Fibroblast of skin of abdomen (primary cell): ENCODE measurements around the gene CCDC92.
A peak's percentile ranks its signal among the peaks of the same experiment; 100 is the strongest.

Experiments
- DNase-seq: peaks from one replicate; pipeline ENCODE4 v3.0.0-alpha.2; 2013

Gene CCDC92

DNA sequence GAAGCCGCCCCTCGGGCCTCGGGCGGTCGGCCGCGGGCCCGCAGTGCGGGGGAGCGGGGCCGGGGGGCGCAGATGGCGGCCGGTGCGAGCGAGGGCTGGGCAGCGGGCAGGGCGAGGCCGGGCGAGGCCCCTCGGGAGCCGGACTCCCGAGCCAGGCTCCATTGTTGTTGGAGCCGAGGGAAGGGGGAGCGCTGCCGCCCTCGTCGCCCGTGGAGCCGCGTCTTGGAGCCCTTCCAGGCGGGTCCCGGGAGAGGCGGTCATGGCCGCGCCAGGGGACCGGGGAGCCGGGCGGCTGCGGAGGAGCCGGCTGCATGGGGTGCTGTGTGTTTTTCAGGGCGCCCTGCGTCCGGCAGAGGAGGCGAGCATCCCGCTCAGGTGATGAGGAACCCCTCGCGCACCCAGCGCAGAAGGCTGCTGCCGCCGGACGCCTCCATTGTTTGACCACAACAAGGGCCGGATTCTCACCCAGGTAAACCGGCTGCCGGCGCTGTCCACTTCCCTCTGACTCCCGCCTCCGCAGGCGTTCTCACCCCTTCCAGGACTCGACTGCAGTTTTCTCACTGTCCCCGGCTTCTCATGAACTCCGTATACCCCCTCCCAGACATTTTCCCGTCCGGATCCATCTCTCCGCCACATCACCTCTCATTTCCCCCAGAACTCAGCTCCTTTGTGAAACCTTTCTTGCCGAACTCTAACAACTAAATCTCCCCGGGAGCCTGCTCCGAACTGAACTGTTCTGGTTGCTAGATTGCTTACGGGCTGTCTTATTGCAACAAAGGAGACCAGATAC lies 1.1 kb upstream of the CCDC92 start:
- no peak for DNase-seq

DNA sequence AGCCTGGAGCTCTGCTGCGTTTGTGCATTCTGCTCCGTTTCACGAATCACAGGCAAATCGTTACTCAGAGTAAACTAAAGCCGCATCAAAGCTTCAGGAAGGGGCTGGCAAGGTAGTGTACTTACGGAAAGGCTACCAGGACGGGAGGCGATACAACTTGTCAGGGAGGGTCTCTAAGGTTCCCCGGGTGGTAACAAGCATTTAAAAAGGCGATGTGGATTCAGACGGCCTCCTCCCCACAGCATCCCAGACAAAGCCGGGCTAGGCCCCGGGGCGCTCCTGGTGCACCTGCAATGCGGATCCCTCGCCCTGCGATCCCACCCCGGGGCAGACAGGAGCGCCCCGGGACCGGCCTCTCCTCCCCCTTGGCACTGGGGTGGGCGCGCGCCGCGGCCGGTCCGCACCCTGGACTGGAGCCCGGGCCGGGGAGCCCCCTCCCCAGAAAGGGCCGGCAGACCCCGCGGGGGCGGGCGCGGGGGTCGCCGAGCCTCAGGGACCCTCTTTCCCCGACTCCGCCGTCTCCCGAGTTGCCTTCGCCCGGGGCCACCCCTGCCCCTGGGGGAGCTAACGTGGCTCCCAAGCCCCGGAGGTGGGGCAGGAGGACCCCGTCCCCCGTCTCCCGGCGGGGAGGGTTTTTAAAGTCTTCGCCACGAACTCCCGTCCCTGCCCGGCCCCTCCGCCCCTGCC lies 718 bp downstream of the CCDC92 start:
- no peak for DNase-seq

DNA sequence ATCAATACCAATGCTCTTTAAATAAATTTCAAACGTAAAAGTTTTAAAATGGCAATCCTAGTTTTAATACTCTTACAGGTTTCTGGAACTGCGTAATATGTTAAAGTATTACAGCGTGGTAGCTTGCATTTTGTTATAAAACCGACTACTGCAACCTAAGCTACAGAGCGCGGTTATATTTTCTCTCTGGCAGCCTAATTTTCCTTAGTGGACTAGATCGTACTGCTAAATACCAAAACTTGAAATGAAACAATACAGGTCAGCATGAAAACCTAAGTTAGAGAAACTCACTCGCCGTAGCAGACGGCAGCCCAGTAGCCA lies 1.2 kb downstream of the CCDC92 start:
- DNase-seq: peak; percentile 19

DNA sequence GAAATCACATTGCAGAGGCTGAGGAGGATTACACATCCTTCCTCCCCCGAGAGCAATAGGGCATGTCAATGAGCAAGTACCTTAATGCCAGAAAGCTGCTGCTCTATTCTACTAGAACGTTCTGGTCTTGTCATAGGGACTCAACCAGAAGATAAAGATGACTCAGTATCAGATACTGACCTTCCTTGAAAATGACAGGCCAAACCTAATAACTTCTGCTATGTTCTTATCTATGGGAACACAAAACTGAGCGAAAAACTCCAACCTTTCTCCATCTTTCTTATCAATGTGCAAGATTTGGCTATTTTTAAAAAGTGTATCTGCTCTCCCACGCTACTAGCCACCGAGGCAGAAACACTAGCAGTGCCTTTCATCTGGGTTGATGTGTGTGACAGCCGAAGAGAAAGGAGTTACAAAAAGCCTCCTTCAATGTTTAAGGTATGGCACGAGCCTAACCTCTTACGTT lies 5.5 kb downstream of the CCDC92 start:
- no peak for DNase-seq

DNA sequence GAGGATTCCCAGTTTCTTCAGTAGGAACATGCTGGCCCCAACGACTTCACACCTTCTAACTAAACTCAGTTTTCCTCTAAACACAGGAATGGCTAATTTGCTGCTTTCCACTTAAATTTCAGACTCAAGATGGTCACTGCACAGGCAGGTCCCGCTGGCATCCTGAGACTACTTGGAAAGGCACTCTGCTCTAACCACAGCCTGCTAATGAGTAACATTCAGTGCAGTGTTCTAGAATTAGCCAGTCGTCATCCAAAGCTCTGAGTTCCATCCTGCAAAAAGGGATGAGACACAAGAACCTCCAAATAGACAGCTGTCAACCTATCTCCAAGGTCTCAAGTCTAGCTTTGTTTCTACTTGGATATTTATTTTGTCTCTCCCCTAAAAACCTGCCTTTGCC lies 6.0 kb downstream of the CCDC92 start:
- DNase-seq: peak; percentile 75

DNA sequence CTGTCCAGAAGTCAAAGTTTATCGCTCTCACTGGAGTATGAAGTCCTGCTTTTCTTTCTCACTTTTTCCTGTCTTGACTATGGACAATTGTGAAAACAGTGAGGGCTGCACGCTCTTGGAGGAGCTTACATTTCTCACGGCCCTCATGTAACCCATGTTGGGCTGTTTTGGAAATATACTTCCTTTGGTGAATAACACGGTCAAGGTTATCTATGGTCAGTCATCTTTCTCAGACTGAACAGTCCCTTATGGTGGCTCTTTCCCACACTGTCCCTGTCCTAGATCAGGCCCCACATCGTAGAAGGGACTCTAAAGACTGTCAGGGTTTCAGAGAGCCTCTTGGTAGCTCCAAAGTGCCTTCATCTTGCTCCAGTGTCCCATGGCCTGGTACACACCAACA lies 7.2 kb downstream of the CCDC92 start:
- DNase-seq: no peak

DNA sequence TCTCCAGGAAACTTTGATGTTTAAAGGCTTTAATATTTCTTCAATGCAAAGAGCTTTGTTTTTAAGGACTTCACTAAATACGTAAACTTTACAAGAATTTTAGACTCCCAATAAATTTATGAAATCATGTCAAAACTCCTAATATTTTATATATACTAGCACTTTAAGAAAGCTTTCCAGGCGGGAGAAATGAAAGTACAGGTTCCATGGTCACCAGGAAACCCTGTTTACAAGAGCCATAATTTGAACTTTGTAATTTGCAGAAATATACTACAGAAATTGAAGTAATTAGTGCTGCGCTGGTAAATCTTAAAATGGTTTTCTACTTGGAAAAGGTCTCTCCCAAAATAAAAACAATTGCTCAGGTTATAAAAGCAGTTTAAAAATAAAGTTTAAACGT lies 8.8 kb downstream of the CCDC92 start:
- DNase-seq: no peak

DNA sequence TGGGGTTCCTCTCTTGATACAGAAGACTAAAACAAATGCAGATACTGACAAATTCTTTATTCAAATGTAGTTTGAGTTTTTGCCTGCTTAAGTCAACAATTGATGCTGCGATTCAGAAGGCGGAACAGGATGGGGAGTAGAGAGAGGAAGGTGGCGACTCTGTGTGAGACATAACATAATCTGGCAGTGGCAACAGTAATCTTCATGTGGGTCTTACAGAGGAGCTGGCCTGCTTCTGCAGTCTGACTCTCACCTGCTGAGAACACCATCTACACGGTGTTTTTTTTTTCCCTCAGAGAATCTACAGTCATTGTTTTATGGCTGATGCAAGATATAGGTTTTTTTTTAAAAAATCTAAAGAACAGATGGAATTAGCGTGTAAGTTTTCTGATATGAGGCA lies 10.1 kb downstream of the CCDC92 start:
- DNase-seq: no peak

DNA sequence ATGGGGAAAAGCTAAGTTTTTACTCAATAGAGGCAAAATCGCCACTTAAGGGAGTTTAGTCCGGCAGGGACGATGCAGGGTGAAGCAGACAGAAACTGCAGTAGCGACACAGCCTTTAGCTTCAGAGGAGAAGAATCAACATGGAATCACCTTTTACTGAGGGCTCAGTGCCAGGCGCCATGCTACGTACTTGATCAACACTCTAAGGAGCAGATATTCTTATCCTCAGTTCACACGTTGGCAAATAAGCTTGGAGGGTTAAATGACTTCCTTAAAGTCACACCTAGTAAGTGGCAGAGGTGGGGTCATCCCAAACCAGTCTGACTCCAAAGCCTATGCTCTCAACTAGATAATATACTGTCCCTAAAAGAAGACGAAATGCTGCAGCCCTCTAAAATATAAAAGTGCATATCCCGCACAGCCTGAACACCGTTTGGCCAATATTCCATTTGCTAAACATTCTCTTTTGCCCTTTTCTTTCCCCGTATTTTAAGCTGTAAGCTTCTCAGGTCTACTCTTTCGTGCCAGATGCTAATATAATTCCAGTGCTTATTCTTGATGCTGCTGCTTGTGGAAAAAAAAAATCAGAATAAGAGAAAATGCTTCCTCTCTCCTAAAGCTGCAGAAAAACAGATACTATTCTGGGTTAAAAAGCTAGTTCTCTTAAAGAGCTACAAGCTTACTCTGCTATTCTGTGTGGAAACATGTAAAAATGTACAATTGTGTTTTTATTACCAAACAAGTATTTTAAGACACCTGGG lies 10.9 kb downstream of the CCDC92 start:
- no peak for DNase-seq

DNA sequence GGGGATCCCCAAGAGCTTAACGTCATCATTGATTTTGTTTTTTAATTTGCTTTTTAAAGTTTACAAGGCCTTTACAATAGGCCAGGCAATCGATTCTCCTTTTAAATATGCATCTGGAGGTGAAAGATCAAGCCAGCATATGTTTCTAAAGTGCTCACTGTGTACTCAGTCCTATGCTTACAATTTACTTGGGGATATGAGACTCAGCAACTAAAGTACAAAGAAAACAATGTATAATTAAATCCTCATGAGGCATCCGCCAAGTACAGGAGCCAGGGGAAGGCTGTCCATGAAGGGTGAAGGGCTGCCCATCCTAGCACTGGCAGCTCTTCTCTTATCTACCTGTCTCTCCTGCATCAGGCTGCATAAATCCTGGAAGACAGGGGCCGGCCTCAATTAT lies 11.8 kb downstream of the CCDC92 start:
- no peak for DNase-seq

DNA sequence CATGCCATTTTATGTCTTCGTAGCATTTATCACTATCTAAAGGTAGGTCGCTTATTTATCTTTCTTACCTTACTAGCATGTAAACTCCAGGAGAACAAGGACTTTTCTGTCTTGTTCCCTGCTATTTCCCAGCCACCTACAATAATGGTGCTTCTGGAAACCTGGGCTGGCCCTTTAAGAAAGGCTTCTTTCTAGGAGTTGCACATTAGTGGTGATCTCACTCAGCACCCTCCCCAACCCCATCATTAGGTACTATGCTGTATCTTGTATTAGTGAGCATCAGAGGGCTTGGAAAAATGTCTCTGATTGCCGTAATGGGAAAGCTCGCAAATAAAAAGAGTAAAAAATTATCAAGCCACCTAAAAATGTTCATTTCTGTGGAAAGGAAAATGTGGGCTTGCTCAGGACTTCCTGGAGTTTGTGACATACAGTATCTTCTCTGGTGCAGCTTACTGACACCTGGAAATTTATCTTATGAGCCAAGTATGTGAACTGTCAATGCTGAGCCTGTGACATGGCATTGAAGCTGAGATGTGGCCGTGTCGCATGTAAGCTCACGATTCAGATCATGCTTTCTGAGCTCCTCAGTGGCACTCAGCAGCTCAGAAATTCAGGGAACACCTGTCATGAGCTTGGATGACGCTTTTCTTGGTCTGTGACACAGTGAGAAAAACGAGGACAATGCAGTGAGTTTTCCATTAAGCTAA lies 12.4 kb downstream of the CCDC92 start:
- no peak for DNase-seq

DNA sequence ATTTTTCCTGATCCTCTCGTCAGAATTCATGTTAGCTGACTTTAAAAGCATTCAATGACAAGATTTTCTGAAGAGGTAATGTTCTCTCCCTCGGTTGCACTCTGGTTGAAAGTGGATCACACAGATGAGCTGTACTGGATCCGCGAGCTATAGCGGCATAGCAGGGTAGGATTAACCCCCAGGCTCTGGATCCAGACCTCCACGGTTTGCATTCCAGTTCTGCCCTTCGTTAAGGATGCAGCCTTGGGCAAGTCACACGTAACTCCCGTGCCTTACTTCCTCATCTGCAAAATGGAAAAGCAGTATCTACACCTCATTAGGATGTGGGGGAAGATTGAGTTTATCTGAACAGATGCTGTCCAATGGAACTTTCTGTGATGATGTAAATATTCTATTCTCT lies 13.8 kb downstream of the CCDC92 start:
- DNase-seq: no peak

DNA sequence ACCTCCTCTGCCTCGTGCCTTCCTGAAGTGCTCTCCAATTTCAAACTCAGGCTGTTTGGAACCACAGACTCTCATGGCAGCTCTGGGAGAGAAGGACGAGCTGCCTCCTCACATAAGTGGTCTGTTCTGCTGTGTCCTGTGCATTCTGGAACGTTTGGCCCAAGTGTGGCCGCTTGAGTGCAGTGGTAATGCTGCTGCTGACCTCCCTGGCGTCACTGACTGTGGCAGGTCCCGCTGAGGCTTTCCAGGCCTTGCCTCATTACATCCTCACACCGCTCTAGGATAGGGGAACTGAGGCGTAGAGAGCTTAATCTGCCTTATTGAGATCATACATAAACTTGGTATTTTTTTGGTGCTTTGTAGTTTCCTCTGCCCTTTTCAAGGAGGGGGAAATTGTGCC lies 14.2 kb downstream of the CCDC92 start:
- DNase-seq: no peak

DNA sequence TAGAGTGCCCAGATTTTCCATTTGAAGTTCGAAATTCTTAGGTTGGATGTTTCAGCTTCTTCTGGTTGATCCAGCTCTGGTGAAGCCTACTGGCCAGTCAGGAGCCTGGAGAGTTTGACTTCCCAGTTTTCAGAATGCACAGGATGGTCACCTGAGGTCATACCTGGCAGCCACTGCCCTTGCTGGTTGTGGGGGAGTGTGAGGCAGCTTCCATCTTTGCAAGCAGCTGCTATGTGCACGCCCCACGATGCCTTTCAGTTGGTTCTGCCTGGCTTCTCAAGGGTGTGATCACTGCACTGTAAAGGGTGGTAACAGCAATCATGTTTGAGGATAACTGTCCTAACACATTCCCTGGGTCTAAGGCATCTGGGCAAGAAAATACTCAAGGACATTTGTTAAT lies 15.4 kb downstream of the CCDC92 start:
- no peak for DNase-seq

DNA sequence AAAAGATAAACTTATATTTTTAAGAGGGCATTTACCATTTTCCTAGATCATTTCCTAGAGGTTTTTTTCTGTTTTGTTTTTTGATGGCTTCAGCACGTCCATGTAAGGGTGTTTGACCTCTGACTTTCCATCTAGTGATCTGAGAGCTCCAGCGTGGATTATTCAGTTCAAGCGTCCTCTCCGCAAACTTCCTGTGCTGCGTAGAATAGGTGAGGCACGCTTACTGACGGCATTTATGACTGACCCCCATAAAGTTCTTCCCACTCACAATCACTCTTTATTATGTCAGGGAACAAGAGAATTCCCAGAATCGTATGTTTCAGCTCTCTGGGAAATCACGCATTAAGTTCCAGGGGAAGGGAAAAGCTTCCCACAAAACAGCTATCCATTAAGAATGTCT lies 16.4 kb downstream of the CCDC92 start:
- DNase-seq: no peak

DNA sequence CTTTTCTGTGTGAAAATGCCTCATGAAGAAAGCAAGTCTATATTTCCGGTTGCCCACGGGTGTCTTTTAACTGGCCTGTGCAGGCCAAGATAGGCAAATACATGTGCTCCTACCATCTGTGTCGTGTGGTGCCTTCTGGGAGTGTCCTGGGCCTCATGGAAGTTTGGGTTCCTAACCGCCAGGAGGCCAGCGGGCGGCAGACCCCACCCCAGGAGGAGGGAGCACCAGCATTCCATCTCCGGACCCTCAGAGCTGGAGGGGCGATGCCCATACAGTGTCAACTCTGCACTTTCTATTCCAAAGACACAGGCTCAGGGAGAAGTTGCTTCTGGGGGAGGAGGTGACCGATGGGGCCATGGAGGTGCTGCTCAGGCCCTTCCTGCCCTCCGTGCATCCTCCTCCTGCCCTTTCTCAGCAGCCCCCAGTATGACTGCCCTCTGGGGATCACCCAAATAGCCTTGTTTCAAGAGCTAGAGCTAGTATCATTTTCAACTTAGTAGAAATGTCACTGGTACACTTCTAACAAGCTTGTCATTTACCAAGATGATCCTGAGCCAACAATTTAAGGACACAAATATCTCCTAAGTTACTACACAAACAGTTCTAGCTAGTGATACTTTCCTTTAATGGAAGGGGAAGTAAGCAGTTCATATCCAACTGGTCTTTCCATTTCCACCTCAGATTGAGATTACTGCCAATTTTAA lies 17.8 kb downstream of the CCDC92 start:
- no peak for DNase-seq

DNA sequence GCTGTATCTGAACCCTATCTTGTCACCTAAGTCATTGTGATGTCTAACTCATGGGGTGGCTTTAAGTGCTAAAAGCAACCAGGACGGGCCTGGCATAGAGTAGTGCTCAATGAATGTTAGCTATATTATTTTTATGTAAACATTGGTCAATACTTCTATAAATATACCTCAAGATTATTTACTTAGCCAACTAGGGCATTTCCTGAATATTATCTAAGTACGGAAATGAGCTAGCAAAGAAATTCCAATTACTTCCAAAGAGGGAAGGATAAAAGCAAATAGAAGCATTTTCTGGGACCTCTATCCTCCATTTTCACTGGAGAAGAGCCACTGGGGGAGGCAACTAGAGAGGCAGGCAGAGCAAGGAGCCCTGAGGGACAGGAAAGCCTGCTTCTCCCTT lies 20.6 kb downstream of the CCDC92 start:
- no peak for DNase-seq

DNA sequence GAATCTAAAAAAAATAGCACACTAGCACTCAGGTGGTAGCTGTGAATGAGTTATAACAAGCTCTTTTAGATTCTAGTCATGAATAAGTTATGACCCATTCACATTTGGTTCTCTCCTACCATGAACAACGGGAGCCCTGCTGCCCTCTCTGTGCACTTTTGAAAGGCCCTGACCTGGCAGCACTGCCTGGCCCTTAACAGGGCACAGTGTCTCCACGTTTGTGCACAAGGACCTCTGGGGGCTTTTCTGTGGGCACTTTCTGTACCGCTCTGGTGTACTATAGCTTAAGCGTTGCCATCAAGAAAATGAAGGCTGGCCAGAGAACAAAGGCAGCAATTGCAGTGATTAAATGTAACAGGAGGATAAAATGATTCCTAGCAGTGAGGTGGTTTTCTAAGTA lies 21.2 kb downstream of the CCDC92 start:
- DNase-seq: no peak

DNA sequence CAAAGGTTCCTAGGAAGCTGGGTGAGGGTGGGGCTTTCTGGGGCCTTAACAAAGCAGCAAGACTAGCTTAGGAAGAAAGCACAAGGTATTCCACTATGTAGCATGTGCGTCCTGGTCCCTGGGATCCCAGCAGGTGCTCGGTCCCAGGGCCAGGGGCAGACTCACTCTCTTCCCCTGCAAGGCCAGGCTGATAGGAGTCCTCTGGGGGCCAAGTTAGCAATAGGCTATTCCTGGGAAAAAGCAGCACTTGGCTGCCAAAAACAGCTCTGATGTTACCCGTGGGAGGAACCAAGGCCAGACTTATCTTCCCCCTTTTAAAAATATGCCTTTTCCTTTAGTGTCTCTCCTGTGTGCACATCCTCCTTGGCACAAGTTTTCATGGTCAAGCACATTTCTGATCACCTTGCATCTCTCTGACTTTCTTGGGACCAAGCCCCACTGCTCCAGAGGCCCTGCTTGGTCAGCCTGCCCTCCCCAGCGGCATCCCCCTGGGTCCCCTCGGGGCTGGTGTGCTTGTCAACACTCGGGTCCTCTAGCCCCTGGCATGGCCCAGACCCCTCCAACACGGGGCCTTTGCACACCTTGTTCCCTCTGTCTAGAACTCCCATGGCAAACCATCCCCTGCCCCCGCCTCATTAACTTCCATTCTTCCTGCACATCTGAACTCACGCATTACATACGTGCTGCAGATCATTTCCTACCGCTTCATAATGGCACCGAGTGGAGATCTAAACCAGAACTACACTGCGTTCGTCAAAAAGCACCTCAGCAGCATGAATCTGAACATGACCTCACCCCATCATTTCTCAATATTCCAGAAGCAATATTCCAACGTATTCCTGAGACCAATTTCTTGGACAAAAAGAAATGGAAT lies 21.9 kb downstream of the CCDC92 start:
- no peak for DNase-seq

DNA sequence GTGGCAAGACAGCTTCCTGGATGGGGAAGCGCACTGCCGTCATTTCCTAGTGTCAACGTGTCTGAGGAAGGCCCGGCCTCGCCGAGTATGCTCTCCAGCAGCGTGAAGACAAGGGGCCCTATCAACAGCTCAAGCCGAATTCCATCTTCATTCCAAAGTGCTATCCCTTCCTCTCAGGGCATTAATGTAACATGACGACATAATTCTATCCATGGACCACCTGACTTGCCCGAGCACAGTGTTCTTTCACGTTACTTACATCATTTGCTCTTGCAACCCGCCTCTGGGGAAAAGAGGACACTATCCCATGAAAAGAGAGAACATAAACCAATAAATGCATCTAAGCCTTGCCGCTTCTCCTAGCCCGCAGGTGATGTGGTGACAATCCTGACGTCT lies 22.9 kb downstream of the CCDC92 start:
- no peak for DNase-seq
